HepG2 (cell line): ENCODE measurements around the gene IL4I1. TPM values are rescaled to one million over a fixed set of nuclear protein-coding genes. Genes with fewer than 3 reads are reported as not detected.
A peak's percentile ranks its signal among the peaks of the same experiment; 100 is the strongest.

Experiments
- ASH2L ChIP-seq: fragments of 300-600, 200-600 bp; sonication (generic); IDR thresholded peaks from 2 replicates; pipeline ENCODE4 v1.7.0; 2017; ENCODE audit warnings: low read depth, mild to moderate bottlenecking, moderate library complexity, mixed read lengths, low read length; ENCODE audit not compliant: insufficient read length
- HOXA5 ChIP-seq: sonication (generic); formaldehyde crosslinking; IDR thresholded peaks from 2 replicates; pipeline ENCODE4 v1.4.0; 2020; ENCODE audit warnings: missing genetic modification reagents
- MAF1 ChIP-seq: sonication (generic); formaldehyde crosslinking; IDR thresholded peaks from 2 replicates; pipeline ENCODE4 v1.5.0; 2020; ENCODE audit warnings: missing genetic modification reagents, borderline replicate concordance
- NFYB ChIP-seq: sonication (generic); formaldehyde crosslinking; IDR thresholded peaks from 2 replicates; pipeline ENCODE4 v1.4.0; 2020; ENCODE audit warnings: missing genetic modification reagents
- ZNF318 ChIP-seq: sonication (generic); formaldehyde crosslinking; IDR thresholded peaks from 2 replicates; pipeline ENCODE4 v1.4.0; 2020; ENCODE audit warnings: mild to moderate bottlenecking, missing genetic modification reagents
- polyA plus RNA-seq, 8 experiments: library from polyadenylated mRNA; depleted of rRNA in 3 of 8; stranded (reverse) in 7 of 8; unstranded in 1 of 8; fragments of >200 nt; fragmentation: Illumina TruSeq in 4 of 8; extraction: Trizol in 4 of 8; gene quantifications; 2 replicates each; pipeline versions ENCODE4 v1.2.1 to v1.2.3, GENCODE V29; 2011 to 2016; ENCODE audit warnings: low read depth in 4 of 8, missing spikeins in 1 of 8, mixed read lengths in 1 of 8; ENCODE audit not compliant: insufficient read depth in 1 of 8
- total RNA-seq, 5 experiments: library from RNA; depleted of rRNA; stranded (reverse); fragments of >200 nt; fragmentation: Illumina TruSeq; extraction: Trizol; gene quantifications; 2 replicates each; pipeline ENCODE4 v1.2.3, GENCODE V29; 2016; ENCODE audit warnings: low read depth in 1 of 5
- TF ChIP-seq, protein P1 (sequence below), 2 experiments: sonication (generic) in 1 of 2; formaldehyde crosslinking in 1 of 2; IDR thresholded peaks; 2 replicates each; pipeline versions ENCODE4 v1.4.0 to v1.6.1; 2016 to 2020; ENCODE audit warnings: borderline replicate concordance in 1 of 2, low read depth in 1 of 2, mild to moderate bottlenecking in 1 of 2, missing genetic modification reagents in 1 of 2
- TF ChIP-seq, protein P2 (sequence below): sonication (generic); formaldehyde crosslinking; IDR thresholded peaks from 2 replicates; pipeline ENCODE4 v1.8.1; 2023; ENCODE audit warnings: mild to moderate bottlenecking, moderate library complexity, missing genetic modification reagents
- TF ChIP-seq, protein P3 (sequence below): sonication (generic); formaldehyde crosslinking; conservative IDR thresholded peaks from 2 replicates; pipeline ENCODE4 v1.4.0; 2020; ENCODE audit warnings: missing genetic modification reagents

Gene IL4I1
- total and polyA plus RNA-seq, 2 of the 13 experiments (the other 11 are each of a cell fraction or from before 2014, with no cell fraction given): not detected

- TF ChIP-seq, protein P1, sequence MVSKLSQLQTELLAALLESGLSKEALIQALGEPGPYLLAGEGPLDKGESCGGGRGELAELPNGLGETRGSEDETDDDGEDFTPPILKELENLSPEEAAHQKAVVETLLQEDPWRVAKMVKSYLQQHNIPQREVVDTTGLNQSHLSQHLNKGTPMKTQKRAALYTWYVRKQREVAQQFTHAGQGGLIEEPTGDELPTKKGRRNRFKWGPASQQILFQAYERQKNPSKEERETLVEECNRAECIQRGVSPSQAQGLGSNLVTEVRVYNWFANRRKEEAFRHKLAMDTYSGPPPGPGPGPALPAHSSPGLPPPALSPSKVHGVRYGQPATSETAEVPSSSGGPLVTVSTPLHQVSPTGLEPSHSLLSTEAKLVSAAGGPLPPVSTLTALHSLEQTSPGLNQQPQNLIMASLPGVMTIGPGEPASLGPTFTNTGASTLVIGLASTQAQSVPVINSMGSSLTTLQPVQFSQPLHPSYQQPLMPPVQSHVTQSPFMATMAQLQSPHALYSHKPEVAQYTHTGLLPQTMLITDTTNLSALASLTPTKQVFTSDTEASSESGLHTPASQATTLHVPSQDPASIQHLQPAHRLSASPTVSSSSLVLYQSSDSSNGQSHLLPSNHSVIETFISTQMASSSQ (IDR thresholded peaks at IDR 0.05; ENCODE audit: low read depth): no peak
- TF ChIP-seq, protein P1 (CRISPR knock-in tag; IDR thresholded peaks at IDR 0.05; ENCODE audit: borderline replicate concordance): no peak
- TF ChIP-seq ZNF318 (CRISPR knock-in tag) (no peak), NFYB (CRISPR knock-in tag) (peak; percentile 39; the same call in 1 of the 2 replicates), MAF1 (CRISPR knock-in tag) (no peak), ASH2L (peak; percentile 20), HOXA5 (CRISPR knock-in tag) (no peak)
- TF ChIP-seq, protein P2, sequence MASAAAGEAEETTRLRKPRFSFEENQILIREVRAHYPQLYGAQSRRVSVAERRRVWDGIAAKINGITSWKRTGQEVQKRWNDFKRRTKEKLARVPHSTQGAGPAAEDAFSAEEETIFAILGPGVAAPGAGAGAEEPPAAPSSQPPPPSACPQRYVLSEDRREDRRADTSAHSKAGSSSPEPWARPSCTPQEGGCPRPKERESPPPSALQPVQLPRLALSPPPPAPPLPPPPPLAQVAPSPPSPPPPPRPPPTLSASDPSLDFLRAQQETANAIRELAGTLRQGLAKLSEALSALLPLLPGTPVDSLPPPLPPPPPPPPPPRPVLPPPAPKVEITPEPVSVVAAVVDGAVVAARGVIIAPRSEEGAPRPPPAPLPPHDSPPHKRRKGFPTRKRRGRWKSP (CRISPR knock-in tag): 0 out of 2 replicates have a peak, but pooled peaks have one; percentile 46
- TF ChIP-seq, protein P3, sequence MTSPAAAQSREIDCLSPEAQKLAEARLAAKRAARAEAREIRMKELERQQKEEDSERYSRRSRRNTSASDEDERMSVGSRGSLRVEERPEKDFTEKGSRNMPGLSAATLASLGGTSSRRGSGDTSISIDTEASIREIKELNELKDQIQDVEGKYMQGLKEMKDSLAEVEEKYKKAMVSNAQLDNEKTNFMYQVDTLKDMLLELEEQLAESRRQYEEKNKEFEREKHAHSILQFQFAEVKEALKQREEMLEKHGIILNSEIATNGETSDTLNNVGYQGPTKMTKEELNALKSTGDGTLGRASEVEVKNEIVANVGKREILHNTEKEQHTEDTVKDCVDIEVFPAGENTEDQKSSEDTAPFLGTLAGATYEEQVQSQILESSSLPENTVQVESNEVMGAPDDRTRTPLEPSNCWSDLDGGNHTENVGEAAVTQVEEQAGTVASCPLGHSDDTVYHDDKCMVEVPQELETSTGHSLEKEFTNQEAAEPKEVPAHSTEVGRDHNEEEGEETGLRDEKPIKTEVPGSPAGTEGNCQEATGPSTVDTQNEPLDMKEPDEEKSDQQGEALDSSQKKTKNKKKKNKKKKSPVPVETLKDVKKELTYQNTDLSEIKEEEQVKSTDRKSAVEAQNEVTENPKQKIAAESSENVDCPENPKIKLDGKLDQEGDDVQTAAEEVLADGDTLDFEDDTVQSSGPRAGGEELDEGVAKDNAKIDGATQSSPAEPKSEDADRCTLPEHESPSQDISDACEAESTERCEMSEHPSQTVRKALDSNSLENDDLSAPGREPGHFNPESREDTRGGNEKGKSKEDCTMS: no peak
Measured at GRCh38 chr19:49877020-49877878, 19.4 kb downstream of the IL4I1 start, which contains the start of the genes AKT1S1 and TBC1D17 (continued).
